Activated CD8-positive, alpha-beta T cell treated with anti-CD3 and anti-CD28 coated beads, Interleukin-2, amount 10 ng/mL, durations not matched to agents 7 days and 5 days (primary cell): ENCODE results near the gene FRMD5. TPM values are rescaled to one million over a fixed set of nuclear protein-coding genes. Genes with fewer than 3 reads are reported as not detected.

Source experiments
- ATAC-seq: fragments of 150-1000 bp; cut with Tn5 transposase; one replicate; pipeline ENCODE4 v1.10.0; 2021; ENCODE audit warnings: moderate library complexity
- CTCF ChIA-PET: fragments of 350-600 bp; sonication (Branson Sonifier 250); formaldehyde crosslinking; loops from one replicate; lab custom pipeline; 2021; ENCODE audit warnings: antibody characterized with exemption; lab: Charles Lee
- POLR2A ChIA-PET: fragments of 350-600 bp; sonication (Branson Sonifier 250); formaldehyde crosslinking; loops from one replicate; lab custom pipeline; 2021; ENCODE audit warnings: antibody characterized with exemption; lab: Charles Lee
- DNase-seq: peaks from one replicate; pipeline ENCODE4 v3.0.0-alpha.2; 2020
- H3K27ac Mint-ChIP-seq: one replicate; pipeline ENCODE4 v1.8.0; 2021; ENCODE audit warnings: mild to moderate bottlenecking, mixed read lengths
- H3K27me3 Mint-ChIP-seq: one replicate; pipeline ENCODE4 v1.8.0; 2021; ENCODE audit warnings: low read depth, mixed read lengths
- H3K36me3 Mint-ChIP-seq: one replicate; pipeline ENCODE4 v1.8.0; 2021; ENCODE audit warnings: low read depth, mixed read lengths
- H3K4me1 Mint-ChIP-seq: one replicate; pipeline ENCODE4 v1.8.0; 2021; ENCODE audit warnings: low read depth, mixed read lengths
- H3K4me3 Mint-ChIP-seq: one replicate; pipeline ENCODE4 v1.8.0; 2021; ENCODE audit warnings: mild to moderate bottlenecking, mixed read lengths
- H3K9me3 Mint-ChIP-seq: one replicate; pipeline ENCODE4 v1.8.0; 2022; ENCODE audit warnings: mixed read lengths; ENCODE audit not compliant: insufficient read depth
- total RNA-seq, 2 experiments: library from RNA; stranded (reverse); gene quantifications; one replicate each; pipeline ENCODE4 v1.2.3, GENCODE V29; 2021

Gene FRMD5
- total RNA-seq, 2 experiments from 2014 or later: not detected

- Mint-ChIP-seq H3K4me3 (no peak overlapping the region), H3K27ac (no peak overlapping the region), H3K4me1 (no peaks in the 10 kb centered on the region), H3K27me3 (peaks cover 32% of the 10 kb centered on the region), H3K36me3 (no peaks in the 10 kb centered on the region), H3K9me3 (no peaks in the 10 kb centered on the region)
- no peak for ATAC-seq
- CTCF ChIA-PET: no interaction called here
- DNase-seq: no peak
- POLR2A ChIA-PET: no interaction called here
These were observed 35.6 kb downstream of the FRMD5 start for GRCh38 chr15:44159492-44159891.

DNA sequence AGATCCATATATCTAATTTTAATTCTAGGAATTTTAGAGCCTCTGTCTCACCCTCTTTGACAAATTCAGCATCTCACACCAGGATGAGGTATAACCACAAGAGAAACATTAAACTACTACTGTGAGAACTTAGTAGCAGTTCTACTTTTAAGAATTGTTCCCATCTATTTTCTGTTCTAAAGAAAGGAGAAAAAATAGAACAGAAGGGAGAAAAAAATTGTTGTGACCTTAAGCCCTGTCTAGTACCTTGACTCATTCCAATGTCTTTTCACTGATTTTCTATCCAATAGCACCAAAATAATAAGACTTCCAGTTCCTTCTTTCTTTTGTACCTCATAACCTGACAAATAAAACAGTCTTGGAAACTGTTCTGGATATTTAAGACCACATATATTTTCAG, 37.0 kb downstream of the FRMD5 start:
- H3K27me3 Mint-ChIP-seq: peaks cover 30% of the 10 kb centered on the region
- H3K4me1 Mint-ChIP-seq: no peaks in the 10 kb centered on the region
- H3K9me3 Mint-ChIP-seq: no peaks in the 10 kb centered on the region
- DNase-seq (no peak), ATAC-seq (no peak)
- POLR2A ChIA-PET: no interaction called here
- no peaks in the 10 kb centered on the region for H3K36me3 Mint-ChIP-seq
- H3K27ac Mint-ChIP-seq: no peak overlapping the region
- no peak overlapping the region for H3K4me3 Mint-ChIP-seq
- CTCF ChIA-PET: no interaction called here

DNA sequence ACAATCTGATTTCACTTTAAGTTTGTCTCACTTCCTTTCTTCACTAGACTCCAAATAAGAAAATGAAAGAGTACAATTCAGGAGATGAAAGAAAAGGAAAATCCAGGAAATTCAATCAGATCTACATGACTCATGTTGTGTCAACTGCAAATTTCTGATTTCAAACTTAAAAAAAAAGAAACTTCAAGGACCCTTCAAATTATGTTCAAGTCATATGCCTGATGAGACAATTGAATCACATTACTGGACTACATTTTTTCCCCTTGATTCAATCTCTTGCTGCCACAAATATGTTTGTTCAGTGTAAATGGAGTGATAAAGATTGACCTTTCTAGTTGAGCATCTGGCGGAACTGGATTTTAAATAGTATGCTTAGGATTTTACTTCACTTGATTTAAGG, 37.4 kb downstream of the FRMD5 start:
- no peak for DNase-seq
- peaks cover 28% of the 10 kb centered on the region for H3K27me3 Mint-ChIP-seq
- CTCF ChIA-PET: no interaction called here
- no peak overlapping the region for H3K4me3 Mint-ChIP-seq
- POLR2A ChIA-PET: no interaction called here
- no peak for ATAC-seq
- no peaks in the 10 kb centered on the region for H3K36me3 Mint-ChIP-seq
- no peaks in the 10 kb centered on the region for H3K4me1 Mint-ChIP-seq
- H3K27ac Mint-ChIP-seq: no peak overlapping the region
- H3K9me3 Mint-ChIP-seq: no peaks in the 10 kb centered on the region

DNA sequence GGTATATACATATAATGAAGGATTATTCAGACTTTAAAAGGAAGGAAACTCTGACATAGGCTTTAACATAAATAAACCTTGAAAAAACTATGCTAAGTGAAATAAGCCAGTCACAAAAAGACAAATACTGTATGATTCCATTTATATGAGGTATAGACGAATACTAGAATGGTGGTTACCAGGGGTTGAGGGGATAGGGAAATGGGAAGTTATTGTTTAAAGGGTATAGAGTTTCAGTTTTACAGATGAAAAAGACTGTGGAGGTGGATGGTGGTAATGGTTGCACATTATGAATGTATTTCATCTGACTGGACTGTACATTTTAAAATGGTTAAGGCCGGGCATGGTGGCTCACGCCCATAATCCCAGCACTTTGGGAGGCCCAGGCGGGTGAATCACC, 41.7 kb downstream of the FRMD5 start:
- Mint-ChIP-seq H3K9me3 (no peaks in the 10 kb centered on the region), H3K27me3 (peaks cover 26% of the 10 kb centered on the region), H3K36me3 (no peaks in the 10 kb centered on the region), H3K4me1 (no peaks in the 10 kb centered on the region), H3K27ac (no peak overlapping the region), H3K4me3 (no peak overlapping the region)
- DNase-seq: no peak
- POLR2A ChIA-PET: no interaction called here
- CTCF ChIA-PET: no interaction called here
- ATAC-seq: no peak

GRCh38 chr15:44149224-44149623, 45.8 kb downstream of the FRMD5 start:
- Mint-ChIP-seq H3K4me3 (no peak overlapping the region), H3K27ac (no peak overlapping the region), H3K36me3 (no peaks in the 10 kb centered on the region), H3K9me3 (no peaks in the 10 kb centered on the region), H3K27me3 (peaks cover 28% of the 10 kb centered on the region), H3K4me1 (no peaks in the 10 kb centered on the region)
- ATAC-seq (no peak), DNase-seq (no peak)
- POLR2A ChIA-PET: no interaction called here
- CTCF ChIA-PET: no interaction called here

DNA sequence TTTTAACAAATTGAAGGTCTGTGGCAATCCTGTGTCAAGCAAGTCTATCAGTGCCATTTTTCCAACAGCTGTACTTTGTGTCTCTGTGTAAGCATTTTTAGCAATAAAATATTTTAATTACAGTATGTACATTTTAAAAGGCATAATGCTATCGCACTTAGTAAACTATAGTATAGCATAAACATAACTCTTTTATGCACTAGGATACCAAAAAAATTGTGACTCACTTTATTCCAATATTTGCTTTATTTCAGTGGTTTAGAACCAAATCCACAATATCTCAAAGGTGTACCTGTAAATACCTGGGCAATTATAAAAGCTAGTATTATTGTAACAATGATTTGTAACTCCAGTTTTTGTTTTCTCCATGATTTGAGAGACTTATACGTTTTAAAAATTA, 46.5 kb downstream of the FRMD5 start:
- CTCF ChIA-PET: no interaction called here
- no peak for ATAC-seq
- no peak overlapping the region for H3K4me3 Mint-ChIP-seq

GRCh38 chr15:44147636-44148035, 47.4 kb downstream of the FRMD5 start:
- no peak for DNase-seq
- Mint-ChIP-seq H3K36me3 (no peaks in the 10 kb centered on the region), H3K27ac (no peak overlapping the region), H3K9me3 (no peaks in the 10 kb centered on the region), H3K4me1 (no peaks in the 10 kb centered on the region), H3K4me3 (no peak overlapping the region), H3K27me3 (peaks cover 30% of the 10 kb centered on the region)
- POLR2A ChIA-PET: no interaction called here
- no peak for ATAC-seq
- CTCF ChIA-PET: no interaction called here

More for the DNA sequence above, 46.5 kb downstream of the FRMD5 start:
- DNase-seq: no peak
- POLR2A ChIA-PET: no interaction called here
- H3K4me1 Mint-ChIP-seq: no peaks in the 10 kb centered on the region
- no peaks in the 10 kb centered on the region for H3K9me3 Mint-ChIP-seq
- no peak overlapping the region for H3K27ac Mint-ChIP-seq
- peaks cover 30% of the 10 kb centered on the region for H3K27me3 Mint-ChIP-seq
- no peaks in the 10 kb centered on the region for H3K36me3 Mint-ChIP-seq

- H3K36me3 Mint-ChIP-seq: no peaks in the 10 kb centered on the region
- no peak overlapping the region for H3K27ac Mint-ChIP-seq
- H3K4me1 Mint-ChIP-seq: no peaks in the 10 kb centered on the region
- ChIA-PET CTCF (no interaction called here), POLR2A (no interaction called here)
- no peaks in the 10 kb centered on the region for H3K9me3 Mint-ChIP-seq
- H3K4me3 Mint-ChIP-seq: no peak overlapping the region
- no peak for ATAC-seq
- H3K27me3 Mint-ChIP-seq: peaks cover 28% of the 10 kb centered on the region
- DNase-seq: no peak
These were observed 49.6 kb downstream of the FRMD5 start for GRCh38 chr15:44145495-44145894.

GRCh38 chr15:44144992-44145391, 50.1 kb downstream of the FRMD5 start:
- Mint-ChIP-seq H3K36me3 (no peaks in the 10 kb centered on the region), H3K27ac (no peak overlapping the region), H3K4me3 (no peak overlapping the region), H3K9me3 (no peaks in the 10 kb centered on the region), H3K27me3 (peaks cover 25% of the 10 kb centered on the region), H3K4me1 (no peaks in the 10 kb centered on the region)
- ATAC-seq: no peak
- POLR2A ChIA-PET: no interaction called here
- CTCF ChIA-PET: no interaction called here
- no peak for DNase-seq

DNA sequence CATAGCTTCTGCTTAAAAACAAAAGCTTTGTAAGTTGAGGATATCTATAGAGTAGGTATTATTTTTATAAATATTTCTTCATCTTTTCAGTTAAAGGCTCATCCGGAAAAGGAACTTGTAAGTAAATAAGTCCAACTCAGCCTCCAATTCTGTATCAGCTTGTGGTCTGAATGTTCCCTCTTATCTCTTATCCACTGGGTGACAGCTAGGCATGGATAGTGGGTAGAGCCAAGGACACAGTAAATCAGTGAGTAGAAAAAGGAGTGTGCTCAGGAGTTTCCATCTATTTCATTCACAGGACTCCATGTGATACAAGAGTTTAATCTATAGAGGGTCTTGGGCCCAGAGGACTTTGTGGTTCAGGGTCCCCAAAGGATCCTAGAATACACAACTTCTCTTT, 50.9 kb downstream of the FRMD5 start:
- CTCF ChIA-PET: no interaction called here
- Mint-ChIP-seq H3K27ac (no peak overlapping the region), H3K36me3 (no peaks in the 10 kb centered on the region)

GRCh38 chr15:44137750-44138149, 57.3 kb downstream of the FRMD5 start:
- ATAC-seq (no peak), DNase-seq (no peak)
- Mint-ChIP-seq H3K4me1 (no peaks in the 10 kb centered on the region), H3K36me3 (no peaks in the 10 kb centered on the region), H3K27me3 (peaks cover 10% of the 10 kb centered on the region), H3K9me3 (no peaks in the 10 kb centered on the region), H3K27ac (no peak overlapping the region), H3K4me3 (no peak overlapping the region)
- ChIA-PET CTCF (no interaction called here), POLR2A (no interaction called here)

More for the DNA sequence above, 50.9 kb downstream of the FRMD5 start:
- peaks cover 17% of the 10 kb centered on the region for H3K27me3 Mint-ChIP-seq
- ATAC-seq (no peak), DNase-seq (no peak)
- POLR2A ChIA-PET: no interaction called here
- no peak overlapping the region for H3K4me3 Mint-ChIP-seq
- H3K9me3 Mint-ChIP-seq: no peaks in the 10 kb centered on the region
- H3K4me1 Mint-ChIP-seq: no peaks in the 10 kb centered on the region

DNA sequence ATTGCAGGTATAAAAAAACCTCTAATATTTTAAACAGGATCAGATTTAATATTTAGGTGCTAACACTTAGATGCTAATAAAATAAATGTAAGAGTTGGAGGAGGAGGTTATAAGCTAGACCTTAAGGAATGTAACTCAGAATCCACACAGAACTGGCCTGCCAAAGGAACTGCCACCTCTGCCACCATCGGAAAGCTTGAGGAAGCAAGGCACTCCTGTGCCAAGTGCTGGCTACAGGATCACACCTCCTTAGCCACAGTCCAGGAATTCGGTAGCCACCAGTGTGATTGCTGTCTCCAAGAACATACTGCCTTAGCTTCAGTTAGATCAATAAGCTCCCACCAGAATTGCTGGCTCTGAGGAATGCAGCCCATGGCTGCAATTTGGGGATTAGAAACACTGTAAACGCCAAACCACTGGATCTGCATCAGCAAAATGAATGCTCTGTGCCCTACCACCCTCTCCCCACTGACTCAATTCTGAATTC, 58.0 kb downstream of the FRMD5 start:
- Mint-ChIP-seq H3K4me1 (no peaks in the 10 kb centered on the region), H3K9me3 (no peaks in the 10 kb centered on the region), H3K4me3 (no peak overlapping the region), H3K36me3 (no peaks in the 10 kb centered on the region), H3K27me3 (peaks cover 10% of the 10 kb centered on the region), H3K27ac (no peak overlapping the region)
- ChIA-PET CTCF (no interaction called here), POLR2A (no interaction called here)
- no peak for ATAC-seq
- DNase-seq: no peak

GRCh38 chr15:44132057-44132456, 63.0 kb downstream of the FRMD5 start:
- Mint-ChIP-seq H3K27me3 (peaks cover 11% of the 10 kb centered on the region), H3K27ac (no peak overlapping the region), H3K4me1 (no peaks in the 10 kb centered on the region), H3K9me3 (no peaks in the 10 kb centered on the region), H3K4me3 (no peak overlapping the region), H3K36me3 (no peaks in the 10 kb centered on the region)
- DNase-seq (no peak), ATAC-seq (no peak)
- CTCF ChIA-PET: no interaction called here
- POLR2A ChIA-PET: no interaction called here
